Neural cell (in vitro differentiated cells): ENCODE data around the gene ACSS3. TPM values are rescaled to one million over a fixed set of nuclear protein-coding genes. Genes with fewer than 3 reads are reported as not detected.

Experiments
- H2AFZ ChIP-seq: fragments of 200-600, 300-800 bp; sonication (generic), shearing (Covaris generic); 2 replicates; pipeline ENCODE4 v1.6.0; 2014; ENCODE audit warnings: low read depth, mild to moderate bottlenecking, antibody characterized with exemption, low read length, moderate library complexity
- H3F3A ChIP-seq: fragments of 200-600 bp; shearing (Covaris generic); 2 replicates; pipeline ENCODE4 v1.6.1; 2016; ENCODE audit warnings: mild to moderate bottlenecking, moderate library complexity, mixed read lengths, antibody characterized with exemption, low read length; ENCODE audit not compliant: insufficient read depth, poor library complexity, severe bottlenecking
- H3K27ac ChIP-seq: fragments of 200-600, 300-800 bp; sonication (generic), shearing (Covaris generic); 2 replicates; pipeline ENCODE4 v1.5.1; 2014; ENCODE audit warnings: mild to moderate bottlenecking, low read length, moderate library complexity
- H3K27me3 ChIP-seq: fragments of 300-800, 200-600 bp; sonication (generic), shearing (Covaris generic); 2 replicates; pipeline ENCODE4 v1.6.0; 2014; ENCODE audit warnings: mild to moderate bottlenecking, low read depth, low read length, moderate library complexity; ENCODE audit not compliant: insufficient read depth
- H3K36me3 ChIP-seq: fragments of 300-800, 200-600 bp; sonication (generic), shearing (Covaris generic); 2 replicates; pipeline ENCODE4 v1.5.1; 2014; ENCODE audit warnings: mild to moderate bottlenecking, antibody characterized with exemption, low read length, moderate library complexity; ENCODE audit not compliant: insufficient read depth
- H3K4me2 ChIP-seq: fragments of 300-800, 200-600 bp; sonication (generic), shearing (Covaris generic); 2 replicates; pipeline ENCODE4 v1.6.0; 2014; ENCODE audit warnings: mild to moderate bottlenecking, low read length
- H3K4me3 ChIP-seq: fragments of 300-800, 200-600 bp; sonication (generic), shearing (Covaris generic); 2 replicates; pipeline ENCODE4 v1.5.1; 2014; ENCODE audit warnings: mild to moderate bottlenecking, low read length, moderate library complexity
- H3K79me2 ChIP-seq: fragments of 200-600 bp; shearing (Covaris generic); replicated peaks from 2 replicates; pipeline ENCODE4 v1.6.0; 2014; ENCODE audit warnings: mild to moderate bottlenecking, low read length, moderate library complexity; ENCODE audit not compliant: insufficient read depth
- H3K9ac ChIP-seq: fragments of 300-800, 200-600 bp; sonication (generic), shearing (Covaris generic); 2 replicates; pipeline ENCODE4 v1.6.1; 2016; ENCODE audit warnings: mild to moderate bottlenecking, low read length, mixed read lengths
- H3K9me2 ChIP-seq: fragments of 200-600 bp; shearing (Covaris generic); 2 replicates; pipeline ENCODE4 v1.6.1; 2016; ENCODE audit warnings: mild to moderate bottlenecking, low read length, mixed read lengths; ENCODE audit not compliant: insufficient read depth
- H3K9me3 ChIP-seq: fragments of 200-600, 300-800 bp; sonication (generic), shearing (Covaris generic); 2 replicates; pipeline ENCODE4 v1.6.1; 2016; ENCODE audit warnings: mild to moderate bottlenecking, mixed run types, low read length, moderate library complexity, mixed read lengths
- H4K20me1 ChIP-seq: fragments of 200-600 bp; shearing (Covaris generic); 2 replicates; pipeline ENCODE4 v1.6.1; 2016; ENCODE audit warnings: mild to moderate bottlenecking, mixed run types; ENCODE audit not compliant: insufficient read depth
- EP300 ChIP-seq: fragments of 450-650 bp; conservative IDR thresholded peaks from 2 replicates; pipeline ENCODE4 v1.6.1; 2014; ENCODE audit warnings: antibody characterized with exemption, mild to moderate bottlenecking, moderate library complexity; ENCODE audit not compliant: poor library complexity, severe bottlenecking
- EZH2 ChIP-seq: fragments of 200-600, 300-800 bp; shearing (Covaris generic), sonication (generic); IDR thresholded peaks from 2 replicates; pipeline ENCODE4 v1.6.1; 2014; ENCODE audit warnings: antibody characterized with exemption, low read length, borderline replicate concordance, mild to moderate bottlenecking; ENCODE audit not compliant: insufficient read depth, poor library complexity, severe bottlenecking
- MXI1 ChIP-seq: fragments of 450-650 bp; conservative IDR thresholded peaks from 2 replicates; pipeline ENCODE4 v1.6.1; 2014; ENCODE audit warnings: antibody characterized with exemption, mild to moderate bottlenecking; ENCODE audit not compliant: poor library complexity, severe bottlenecking
- POLR2AphosphoS5 ChIP-seq: IDR thresholded peaks from 2 replicates; pipeline ENCODE4 v1.6.1; 2012
- RAD21 ChIP-seq: fragments of 450-650 bp; conservative IDR thresholded peaks from 2 replicates; pipeline ENCODE4 v1.6.1; 2014; ENCODE audit warnings: antibody characterized with exemption, mild to moderate bottlenecking, moderate library complexity
- SMC3 ChIP-seq: fragments of 450-650 bp; conservative IDR thresholded peaks from 2 replicates; pipeline ENCODE4 v1.6.1; 2014; ENCODE audit warnings: antibody characterized with exemption, mild to moderate bottlenecking, moderate library complexity; ENCODE audit not compliant: poor library complexity
- TAF1 ChIP-seq: IDR thresholded peaks from 2 replicates; pipeline ENCODE4 v1.6.1; 2012; ENCODE audit warnings: low read depth
- polyA plus RNA-seq: library from polyadenylated mRNA; depleted of rRNA; stranded (reverse); fragments of >200 nt; gene quantifications from 2 replicates; pipeline ENCODE4 v1.2.3, GENCODE V29; 2014
- TF ChIP-seq, protein P1 (sequence below): fragments of 450-650 bp; IDR thresholded peaks from 2 replicates; pipeline ENCODE4 v1.5.1; 2014; ENCODE audit warnings: antibody characterized with exemption, mild to moderate bottlenecking, moderate library complexity; ENCODE audit not compliant: poor library complexity, severe bottlenecking
- TF ChIP-seq, protein P2 (sequence below): IDR thresholded peaks from 2 replicates; pipeline ENCODE4 v1.6.1; 2012; ENCODE audit warnings: borderline replicate concordance

Gene ACSS3
- polyA plus RNA-seq, 1 donor from 2014 or later: 0.31 TPM

DNA sequence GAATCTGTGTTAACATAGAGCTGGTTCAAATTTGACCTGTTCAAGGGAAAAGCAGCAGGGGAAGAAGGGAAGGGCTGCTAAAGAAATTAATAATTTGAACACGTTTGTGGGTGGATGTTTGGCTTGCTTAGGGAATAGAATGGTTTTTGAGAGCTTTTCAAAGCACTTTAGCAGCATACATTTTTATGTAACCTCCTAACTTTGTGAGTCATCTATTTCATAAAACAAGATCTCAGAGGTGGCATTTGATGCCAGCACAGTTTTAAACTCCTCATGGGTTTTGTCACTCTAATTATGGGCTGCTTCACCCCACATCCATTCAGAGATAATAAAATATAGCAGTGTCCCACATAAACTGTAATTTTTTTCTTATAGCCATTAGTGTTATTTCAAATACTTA lies 143.8 kb downstream of the ACSS3 start:
- no peak overlapping the region for H2AFZ ChIP-seq
- H3K36me3 ChIP-seq: no peaks in the 10 kb centered on the region
- no peaks in the 10 kb centered on the region for H3K9me3 ChIP-seq
- H4K20me1 ChIP-seq: no peaks in the 10 kb centered on the region
- H3F3A ChIP-seq: no peaks in the 10 kb centered on the region
- no peaks in the 10 kb centered on the region for H3K79me2 ChIP-seq
- H3K4me2 ChIP-seq: no peak overlapping the region
- no peak overlapping the region for H3K4me3 ChIP-seq
- no peak overlapping the region for H3K27ac ChIP-seq
- TF ChIP-seq EP300 (no peak), TAF1 (no peak), POLR2AphosphoS5 (no peak), MXI1 (no peak)
- H3K9ac ChIP-seq: no peak overlapping the region
- no peaks in the 10 kb centered on the region for H3K9me2 ChIP-seq
- H3K27me3 ChIP-seq: no peaks in the 10 kb centered on the region

DNA sequence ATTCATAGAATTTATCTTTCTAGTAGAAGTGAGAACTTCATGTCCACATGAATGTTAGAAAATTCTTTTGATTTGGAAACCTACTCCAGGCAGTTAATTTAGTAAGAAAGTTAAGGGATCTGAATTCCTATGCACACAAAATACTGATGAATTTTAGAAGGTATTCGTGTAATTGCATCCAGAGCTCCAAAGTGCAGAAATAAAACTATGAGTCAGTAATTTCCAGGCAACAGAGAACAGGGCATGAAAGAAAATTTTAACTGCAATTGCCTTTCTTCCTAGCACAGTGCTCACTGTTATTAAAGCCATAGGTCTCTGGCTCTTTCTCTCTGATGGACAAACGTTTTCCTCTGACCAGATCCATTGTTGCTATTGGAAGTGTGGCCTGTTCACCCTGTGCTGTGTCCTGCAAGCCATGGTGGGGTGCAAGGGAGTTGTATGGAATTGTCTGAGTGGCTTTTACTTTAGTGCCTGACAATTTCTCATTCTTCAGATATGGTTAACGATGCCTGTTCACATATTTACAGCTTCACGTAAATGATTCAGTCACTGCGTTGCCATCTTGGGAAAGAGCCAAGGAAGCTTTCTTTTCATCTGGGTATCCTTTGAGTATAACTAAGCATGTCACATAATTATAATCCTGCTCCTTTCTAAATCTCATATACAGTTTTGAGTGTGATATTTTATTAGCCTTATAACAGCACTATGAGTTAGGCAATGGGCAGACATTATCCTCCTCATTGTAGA lies 145.1 kb downstream of the ACSS3 start:
- Histone ChIP-seq H2AFZ (no peak overlapping the region), H4K20me1 (no peaks in the 10 kb centered on the region), H3K9me2 (no peaks in the 10 kb centered on the region), H3F3A (no peaks in the 10 kb centered on the region), H3K4me3 (no peak overlapping the region), H3K79me2 (no peaks in the 10 kb centered on the region), H3K27ac (no peak overlapping the region), H3K9ac (no peak overlapping the region), H3K27me3 (no peaks in the 10 kb centered on the region), H3K4me2 (no peak overlapping the region), H3K36me3 (no peaks in the 10 kb centered on the region), H3K9me3 (no peaks in the 10 kb centered on the region)
- TF ChIP-seq EP300: no peak
- TF ChIP-seq POLR2AphosphoS5: no peak
- TF ChIP-seq, protein P1, sequence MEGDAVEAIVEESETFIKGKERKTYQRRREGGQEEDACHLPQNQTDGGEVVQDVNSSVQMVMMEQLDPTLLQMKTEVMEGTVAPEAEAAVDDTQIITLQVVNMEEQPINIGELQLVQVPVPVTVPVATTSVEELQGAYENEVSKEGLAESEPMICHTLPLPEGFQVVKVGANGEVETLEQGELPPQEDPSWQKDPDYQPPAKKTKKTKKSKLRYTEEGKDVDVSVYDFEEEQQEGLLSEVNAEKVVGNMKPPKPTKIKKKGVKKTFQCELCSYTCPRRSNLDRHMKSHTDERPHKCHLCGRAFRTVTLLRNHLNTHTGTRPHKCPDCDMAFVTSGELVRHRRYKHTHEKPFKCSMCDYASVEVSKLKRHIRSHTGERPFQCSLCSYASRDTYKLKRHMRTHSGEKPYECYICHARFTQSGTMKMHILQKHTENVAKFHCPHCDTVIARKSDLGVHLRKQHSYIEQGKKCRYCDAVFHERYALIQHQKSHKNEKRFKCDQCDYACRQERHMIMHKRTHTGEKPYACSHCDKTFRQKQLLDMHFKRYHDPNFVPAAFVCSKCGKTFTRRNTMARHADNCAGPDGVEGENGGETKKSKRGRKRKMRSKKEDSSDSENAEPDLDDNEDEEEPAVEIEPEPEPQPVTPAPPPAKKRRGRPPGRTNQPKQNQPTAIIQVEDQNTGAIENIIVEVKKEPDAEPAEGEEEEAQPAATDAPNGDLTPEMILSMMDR: no peak
- no peak for TF ChIP-seq RAD21
- TF ChIP-seq EZH2: no peak
- TF ChIP-seq SMC3: no peak
- TF ChIP-seq TAF1: no peak
- no peak for TF ChIP-seq MXI1
- TF ChIP-seq, protein P2, sequence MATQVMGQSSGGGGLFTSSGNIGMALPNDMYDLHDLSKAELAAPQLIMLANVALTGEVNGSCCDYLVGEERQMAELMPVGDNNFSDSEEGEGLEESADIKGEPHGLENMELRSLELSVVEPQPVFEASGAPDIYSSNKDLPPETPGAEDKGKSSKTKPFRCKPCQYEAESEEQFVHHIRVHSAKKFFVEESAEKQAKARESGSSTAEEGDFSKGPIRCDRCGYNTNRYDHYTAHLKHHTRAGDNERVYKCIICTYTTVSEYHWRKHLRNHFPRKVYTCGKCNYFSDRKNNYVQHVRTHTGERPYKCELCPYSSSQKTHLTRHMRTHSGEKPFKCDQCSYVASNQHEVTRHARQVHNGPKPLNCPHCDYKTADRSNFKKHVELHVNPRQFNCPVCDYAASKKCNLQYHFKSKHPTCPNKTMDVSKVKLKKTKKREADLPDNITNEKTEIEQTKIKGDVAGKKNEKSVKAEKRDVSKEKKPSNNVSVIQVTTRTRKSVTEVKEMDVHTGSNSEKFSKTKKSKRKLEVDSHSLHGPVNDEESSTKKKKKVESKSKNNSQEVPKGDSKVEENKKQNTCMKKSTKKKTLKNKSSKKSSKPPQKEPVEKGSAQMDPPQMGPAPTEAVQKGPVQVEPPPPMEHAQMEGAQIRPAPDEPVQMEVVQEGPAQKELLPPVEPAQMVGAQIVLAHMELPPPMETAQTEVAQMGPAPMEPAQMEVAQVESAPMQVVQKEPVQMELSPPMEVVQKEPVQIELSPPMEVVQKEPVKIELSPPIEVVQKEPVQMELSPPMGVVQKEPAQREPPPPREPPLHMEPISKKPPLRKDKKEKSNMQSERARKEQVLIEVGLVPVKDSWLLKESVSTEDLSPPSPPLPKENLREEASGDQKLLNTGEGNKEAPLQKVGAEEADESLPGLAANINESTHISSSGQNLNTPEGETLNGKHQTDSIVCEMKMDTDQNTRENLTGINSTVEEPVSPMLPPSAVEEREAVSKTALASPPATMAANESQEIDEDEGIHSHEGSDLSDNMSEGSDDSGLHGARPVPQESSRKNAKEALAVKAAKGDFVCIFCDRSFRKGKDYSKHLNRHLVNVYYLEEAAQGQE: no peak
